SK-N-SH (cell line): ENCODE measurements around the gene SLC4A8. TPM values are rescaled to one million over a fixed set of nuclear protein-coding genes. Genes with fewer than 3 reads are reported as not detected.

Source experiments
- CTCF ChIA-PET: fragments of 300-600, 350-600 bp; formaldehyde crosslinking; extraction: SDS; loops from one replicate; lab custom pipeline; 2021; lab: Yijun Ruan, JAX
- POLR2A ChIA-PET: fragments of 350-600 bp; sonication (Branson Sonifier 250); formaldehyde crosslinking; extraction: SDS; loops from one replicate; lab custom pipeline; 2020; ENCODE audit warnings: antibody characterized with exemption, inconsistent platforms; lab: Yijun Ruan, JAX
- DNase-seq: peaks from one replicate; pipeline ENCODE4 v3.0.0; 2012
- H2AFZ ChIP-seq: fragments of 200-600 bp; sonication (generic); 2 replicates; pipeline ENCODE4 v1.8.1; 2016; ENCODE audit warnings: antibody characterized with exemption, mild to moderate bottlenecking, low read depth
- H3F3A ChIP-seq: fragments of 200-600 bp; sonication (generic); replicated peaks from 2 replicates; pipeline ENCODE3; 2016; ENCODE audit warnings: antibody characterized with exemption, mild to moderate bottlenecking; ENCODE audit not compliant: insufficient read depth
- H3K27ac ChIP-seq, 2 experiments: fragments of 200-500 bp in 1 of 2; fragments of 200-600 bp in 1 of 2; sonication (Bioruptor generic) in 1 of 2; sonication (generic), shearing (Covaris generic) in 1 of 2; 2 replicates each; pipeline versions ENCODE4 v1.5.1 to v1.6.1; 2014 to 2016; ENCODE audit warnings: low read depth in 2 of 2, inconsistent platforms in 1 of 2, low read length in 1 of 2, mild to moderate bottlenecking in 1 of 2, mixed read lengths in 1 of 2
- H3K27me3 ChIP-seq: fragments of 200-600 bp; sonication (generic), shearing (Covaris generic); 2 replicates; pipeline ENCODE4 v1.6.1; 2016; ENCODE audit warnings: mixed run types; ENCODE audit not compliant: insufficient read depth
- H3K36me3 ChIP-seq, 2 experiments: fragments of 200-500 bp in 1 of 2; fragments of 200-600 bp in 1 of 2; sonication (Bioruptor generic) in 1 of 2; sonication (generic) in 1 of 2; replicated peaks in 1 of 2; 2 replicates each; pipeline versions ENCODE3 to v1.5.1; 2014 to 2016; ENCODE audit warnings: low read length in 1 of 2, mild to moderate bottlenecking in 1 of 2; ENCODE audit not compliant: insufficient read depth in 2 of 2, control insufficient read depth in 1 of 2
- H3K4me1 ChIP-seq, 2 experiments: fragments of 200-500 bp in 1 of 2; fragments of 200-600 bp in 1 of 2; sonication (Bioruptor generic) in 1 of 2; sonication (generic), shearing (Covaris generic) in 1 of 2; 2 replicates each; pipeline versions ENCODE4 v1.5.1 to v1.6.1; 2014 to 2016; ENCODE audit warnings: low read depth in 1 of 2, low read length in 1 of 2, mixed run types in 1 of 2; ENCODE audit not compliant: insufficient read depth in 2 of 2, control insufficient read depth in 1 of 2
- H3K4me2 ChIP-seq: fragments of 200-600 bp; sonication (generic), shearing (Covaris generic); 2 replicates; pipeline ENCODE4 v1.6.1; 2017; ENCODE audit warnings: mixed run types
- H3K4me3 ChIP-seq, 2 experiments: fragments of 200-500 bp in 1 of 2; fragments of 200-600 bp in 1 of 2; sonication (Bioruptor generic) in 1 of 2; sonication (generic), shearing (Covaris generic) in 1 of 2; 2 replicates each; pipeline versions ENCODE4 v1.5.1 to v1.8.1; 2014 to 2016; ENCODE audit warnings: low read depth in 2 of 2, inconsistent platforms in 1 of 2, low read length in 1 of 2, mild to moderate bottlenecking in 1 of 2, mixed read lengths in 1 of 2, moderate library complexity in 1 of 2
- H3K79me2 ChIP-seq: fragments of 200-600 bp; sonication (generic); 2 replicates; pipeline ENCODE4 v1.8.1; 2017; ENCODE audit warnings: mild to moderate bottlenecking; ENCODE audit not compliant: insufficient read depth
- H3K9ac ChIP-seq: fragments of 200-600 bp; sonication (generic); 2 replicates; pipeline ENCODE4 v1.6.1; 2017; ENCODE audit warnings: mixed run types
- H3K9me2 ChIP-seq: fragments of 200-600 bp; sonication (generic); 2 replicates; pipeline ENCODE4 v1.6.1; 2017; ENCODE audit warnings: mixed run types
- H3K9me3 ChIP-seq: fragments of 200-600 bp; sonication (generic); 2 replicates; pipeline ENCODE4 v1.6.1; 2017; ENCODE audit warnings: mixed run types, mild to moderate bottlenecking, moderate library complexity
- H4K20me1 ChIP-seq: fragments of 200-600 bp; sonication (generic); 2 replicates; pipeline ENCODE4 v1.6.1; 2017; ENCODE audit warnings: mild to moderate bottlenecking, mixed run types; ENCODE audit not compliant: insufficient read depth
- EP300 ChIP-seq, 2 experiments: IDR thresholded peaks; 2 replicates each; pipeline versions ENCODE4 v1.4.0 to v1.6.1; 2012; ENCODE audit warnings: borderline replicate concordance in 1 of 2, low read depth in 1 of 2, low read length in 1 of 2
- FOSL2 ChIP-seq: IDR thresholded peaks from 2 replicates; pipeline ENCODE4 v1.4.0; 2012; ENCODE audit warnings: low read depth, mild to moderate bottlenecking, moderate library complexity, borderline replicate concordance
- FOXJ3 ChIP-seq: sonication (generic); formaldehyde crosslinking; IDR thresholded peaks from 2 replicates; pipeline ENCODE4 v1.5.1; 2020; ENCODE audit warnings: mild to moderate bottlenecking, missing genetic modification reagents
- FOXM1 ChIP-seq: IDR thresholded peaks from 2 replicates; pipeline ENCODE4 v1.4.0; 2012; ENCODE audit warnings: low read depth, mild to moderate bottlenecking
- GABPA ChIP-seq: IDR thresholded peaks from 2 replicates; pipeline ENCODE4 v1.4.0; 2012; ENCODE audit warnings: low read depth, mild to moderate bottlenecking
- GATA2 ChIP-seq: sonication (generic); formaldehyde crosslinking; IDR thresholded peaks from 2 replicates; pipeline ENCODE4 v1.5.0; 2020; ENCODE audit warnings: mild to moderate bottlenecking, missing genetic modification reagents
- JUND ChIP-seq: IDR thresholded peaks from 2 replicates; pipeline ENCODE4 v1.4.0; 2012
- MEF2A ChIP-seq: IDR thresholded peaks from 2 replicates; pipeline ENCODE4 v1.4.0; 2012; ENCODE audit warnings: low read depth, borderline replicate concordance
- MXI1 ChIP-seq: IDR thresholded peaks from 2 replicates; pipeline ENCODE4 v1.6.1; 2012; ENCODE audit warnings: mild to moderate bottlenecking, low read depth, low read length, improper control_type of control experiment
- NFIC ChIP-seq: IDR thresholded peaks from 2 replicates; pipeline ENCODE4 v1.4.0; 2012; ENCODE audit warnings: borderline replicate concordance
- PBX3 ChIP-seq: IDR thresholded peaks from 2 replicates; pipeline ENCODE4; 2012
- RAD21 ChIP-seq: IDR thresholded peaks from 2 replicates; pipeline ENCODE4 v1.6.1; 2012; ENCODE audit warnings: mild to moderate bottlenecking, low read length
- RFX5 ChIP-seq: IDR thresholded peaks from 2 replicates; pipeline ENCODE4 v1.6.1; 2012; ENCODE audit warnings: mild to moderate bottlenecking, improper control_type of control experiment, low read length
- RXRA ChIP-seq: IDR thresholded peaks from 2 replicates; pipeline ENCODE4 v1.4.0; 2012; ENCODE audit warnings: low read depth, mild to moderate bottlenecking, borderline replicate concordance
- SIN3A ChIP-seq: IDR thresholded peaks from 2 replicates; pipeline ENCODE4 v1.6.1; 2012; ENCODE audit warnings: low read depth, mild to moderate bottlenecking, low read length, moderate library complexity, borderline replicate concordance
- SMC3 ChIP-seq: IDR thresholded peaks from 2 replicates; pipeline ENCODE4 v1.6.1; 2012; ENCODE audit warnings: low read depth, low read length, improper control_type of control experiment
- TAF1 ChIP-seq: IDR thresholded peaks from 2 replicates; pipeline ENCODE4 v1.6.1; 2012; ENCODE audit warnings: low read depth, mild to moderate bottlenecking, low read length, moderate library complexity, borderline replicate concordance
- TEAD4 ChIP-seq: IDR thresholded peaks from 2 replicates; pipeline ENCODE4 v1.4.0; 2012; ENCODE audit warnings: mild to moderate bottlenecking, borderline replicate concordance; ENCODE audit not compliant: insufficient read depth
- WGBS: methylation state at CpG from one replicate; pipeline ENCODE4 v1.1.6; 2017; ENCODE audit warnings: low lambda C conversion rate; 5-methylcytosine and 5-hydroxymethylcytosine counted together
- polyA plus RNA-seq, 3 experiments: library from polyadenylated mRNA; depleted of rRNA; stranded (reverse); fragments of >200 nt; gene quantifications; 2 replicates each; pipeline ENCODE4 v1.2.3, GENCODE V29; 2012
- TF ChIP-seq, protein P1 (sequence below): fragments of 200-600 bp; sonication (generic); IDR thresholded peaks from 2 replicates; pipeline ENCODE4 v1.6.1; 2017; ENCODE audit warnings: antibody characterized with exemption, mild to moderate bottlenecking, moderate library complexity
- TF ChIP-seq, protein P2 (sequence below): IDR thresholded peaks from 2 replicates; pipeline ENCODE4 v1.4.0; 2012; ENCODE audit warnings: low read depth, borderline replicate concordance

The SLC4A8 gene
- polyA plus RNA-seq, 1 of the 3 experiments (the other 2 are of a cell fraction): 5.2 TPM

DNA sequence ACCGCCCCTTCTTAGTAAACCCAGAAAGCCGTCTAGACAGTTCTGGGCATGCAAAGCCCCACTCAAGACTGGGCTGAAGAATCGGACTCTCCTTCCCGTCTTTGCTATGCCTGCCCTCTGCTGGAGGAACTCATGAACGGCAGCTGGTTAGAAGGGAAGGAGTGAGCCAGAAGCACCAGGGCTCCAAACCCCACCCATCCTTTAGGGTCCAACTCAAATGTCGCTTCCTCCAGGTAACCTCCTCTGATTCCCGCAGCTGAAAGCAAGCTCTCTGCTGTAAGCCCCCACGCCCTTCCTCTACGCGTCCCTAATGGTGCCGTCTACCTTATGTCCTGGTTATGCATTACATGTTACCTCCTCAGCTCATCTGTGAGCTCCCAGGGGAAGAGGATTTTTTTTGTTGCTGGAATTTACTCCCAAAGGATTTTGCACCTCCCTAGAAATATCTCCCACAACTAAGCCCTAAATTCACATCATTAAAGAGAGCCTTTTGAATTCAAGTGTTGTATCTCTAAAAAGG, 107.4 kb downstream of the SLC4A8 start:
- Histone ChIP-seq H3K4me1 (peaks cover 6 to 27% of the 10 kb centered on the region in 2 experiments; a peak in 2 of 4 replicates), H3K27ac (no peak overlapping the region), H4K20me1 (no peaks in the 10 kb centered on the region), H3K9me2 (no peaks in the 10 kb centered on the region), H3K9ac (no peak overlapping the region), H3K4me3 (no peak overlapping the region), H3K79me2 (no peaks in the 10 kb centered on the region), H2AFZ (peak overlapping the region; percentile 77; the same call in 1 of the 2 replicates), H3K27me3 (no peaks in the 10 kb centered on the region), H3F3A (peaks cover 4% of the 10 kb centered on the region)
- DNase-seq: peak; percentile 80
- TF ChIP-seq JUND: no peak
- no peak for TF ChIP-seq FOSL2
- peak; percentile 95 for TF ChIP-seq RAD21
- TF ChIP-seq MXI1: peak; percentile 40; the same call in 1 of the 2 replicates
- TF ChIP-seq, protein P1, sequence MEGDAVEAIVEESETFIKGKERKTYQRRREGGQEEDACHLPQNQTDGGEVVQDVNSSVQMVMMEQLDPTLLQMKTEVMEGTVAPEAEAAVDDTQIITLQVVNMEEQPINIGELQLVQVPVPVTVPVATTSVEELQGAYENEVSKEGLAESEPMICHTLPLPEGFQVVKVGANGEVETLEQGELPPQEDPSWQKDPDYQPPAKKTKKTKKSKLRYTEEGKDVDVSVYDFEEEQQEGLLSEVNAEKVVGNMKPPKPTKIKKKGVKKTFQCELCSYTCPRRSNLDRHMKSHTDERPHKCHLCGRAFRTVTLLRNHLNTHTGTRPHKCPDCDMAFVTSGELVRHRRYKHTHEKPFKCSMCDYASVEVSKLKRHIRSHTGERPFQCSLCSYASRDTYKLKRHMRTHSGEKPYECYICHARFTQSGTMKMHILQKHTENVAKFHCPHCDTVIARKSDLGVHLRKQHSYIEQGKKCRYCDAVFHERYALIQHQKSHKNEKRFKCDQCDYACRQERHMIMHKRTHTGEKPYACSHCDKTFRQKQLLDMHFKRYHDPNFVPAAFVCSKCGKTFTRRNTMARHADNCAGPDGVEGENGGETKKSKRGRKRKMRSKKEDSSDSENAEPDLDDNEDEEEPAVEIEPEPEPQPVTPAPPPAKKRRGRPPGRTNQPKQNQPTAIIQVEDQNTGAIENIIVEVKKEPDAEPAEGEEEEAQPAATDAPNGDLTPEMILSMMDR: peak; percentile 83
- TF ChIP-seq FOXM1: no peak
- TF ChIP-seq SMC3: peak; percentile 97
- TF ChIP-seq, all 33 proteins: peak for 4
- Histone ChIP-seq H3K4me2 (peak overlapping the region; percentile 42; the same call in 1 of the 2 replicates), H3K9me3 (no peaks in the 10 kb centered on the region), H3K36me3 (no peaks in the 10 kb centered on the region)
- POLR2A ChIA-PET: no interaction called here
- WGBS: 7% methylated on average over 11 of the region's 11 CpGs
- CTCF ChIA-PET: interaction anchor here (0.6 to 22.6 kb wide), 51 partner anchors 8 to 461 kb away, joined by 3 to 418 read pairs (median 3); partner anchors contain the start of genes SCN8A and SLC4A8

DNA sequence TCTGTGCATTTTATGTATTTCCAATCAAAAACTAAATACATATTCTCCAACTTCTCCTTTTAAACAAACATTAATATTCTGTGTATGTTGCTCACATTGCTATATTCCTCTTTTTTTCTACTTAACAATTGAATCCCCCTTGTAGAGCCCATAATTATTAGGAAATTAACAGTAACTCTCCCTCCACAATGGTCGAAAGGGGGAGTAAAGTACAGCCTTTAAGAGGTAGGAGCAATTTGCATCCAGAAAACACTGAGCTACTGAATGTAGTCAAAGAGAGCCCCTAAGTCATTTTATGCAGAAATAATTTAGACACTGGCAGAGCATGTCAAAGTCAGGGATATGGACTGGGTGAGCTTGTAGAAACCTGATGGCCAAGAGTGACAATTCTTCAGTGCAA, 109.2 kb downstream of the SLC4A8 start:
- no peak overlapping the region for H2AFZ ChIP-seq
- H3K4me3 ChIP-seq: no peak overlapping the region
- H3K27ac ChIP-seq: no peak overlapping the region
- no peak for TF ChIP-seq FOXJ3 (CRISPR knock-in tag)
- no peak for TF ChIP-seq TAF1
- TF ChIP-seq PBX3: no peak
- no peak for TF ChIP-seq SMC3
- TF ChIP-seq SIN3A: no peak
- TF ChIP-seq RAD21: peak; percentile 54
- TF ChIP-seq RFX5: no peak
- TF ChIP-seq, protein P1: peak; percentile 34
- TF ChIP-seq, protein P2, sequence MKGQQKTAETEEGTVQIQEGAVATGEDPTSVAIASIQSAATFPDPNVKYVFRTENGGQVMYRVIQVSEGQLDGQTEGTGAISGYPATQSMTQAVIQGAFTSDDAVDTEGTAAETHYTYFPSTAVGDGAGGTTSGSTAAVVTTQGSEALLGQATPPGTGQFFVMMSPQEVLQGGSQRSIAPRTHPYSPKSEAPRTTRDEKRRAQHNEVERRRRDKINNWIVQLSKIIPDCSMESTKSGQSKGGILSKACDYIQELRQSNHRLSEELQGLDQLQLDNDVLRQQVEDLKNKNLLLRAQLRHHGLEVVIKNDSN: no peak
- TF ChIP-seq NFIC: no peak
- TF ChIP-seq GATA2 (CRISPR knock-in tag): no peak
- TF ChIP-seq RXRA: no peak
- TF ChIP-seq EP300 (IDR thresholded peaks at IDR 0.05; ENCODE audit: borderline replicate concordance in 1 of 2, low read depth in 1 of 2, low read length in 1 of 2): no peak
- TF ChIP-seq GABPA: no peak
- no peak for TF ChIP-seq FOXM1
- TF ChIP-seq TEAD4: no peak
- no peak for TF ChIP-seq MXI1
- TF ChIP-seq MEF2A: no peak
- H3K9me2 ChIP-seq: no peaks in the 10 kb centered on the region
- H4K20me1 ChIP-seq: no peaks in the 10 kb centered on the region
- H3K36me3 ChIP-seq: no peaks in the 10 kb centered on the region
- DNase-seq: no peak
- 43% methylated on average over 1 of the region's 1 CpG for WGBS
- no peak overlapping the region for H3K4me2 ChIP-seq
- no peaks in the 10 kb centered on the region for H3K79me2 ChIP-seq
- H3K27me3 ChIP-seq: no peaks in the 10 kb centered on the region
- POLR2A ChIA-PET: no interaction called here
- no peak overlapping the region for H3K9ac ChIP-seq
- H3F3A ChIP-seq: peaks cover 4% of the 10 kb centered on the region
- no peaks in the 10 kb centered on the region for H3K9me3 ChIP-seq
- CTCF ChIA-PET: interaction anchor here (0.7 to 22.6 kb wide), 7 partner anchors 8 to 341 kb away, joined by 3 to 418 read pairs (median 6); partner anchors contain the start of gene SLC4A8
- peaks cover 6 to 25% of the 10 kb centered on the region in 2 experiments; a peak in 2 of 4 replicates for H3K4me1 ChIP-seq
